ENCODE data around the gene CAPN11.

Gene CAPN11

GRCh38 chr6:44219815-44220784, 61.5 kb downstream of the CAPN11 start:
- TF ChIP-seq Cebpa-rat (IDR thresholded peaks at IDR 0.05) = no peak
- peaks cover 8% of the 10 kb centered on the region for H4K20me1 ChIP-seq
- H3K9ac ChIP-seq = no peak overlapping the region
- H3K27me3 ChIP-seq = no peaks in the 10 kb centered on the region
- H3K4me1 ChIP-seq = peaks cover 72% of the 10 kb centered on the region
- H3K4me3 ChIP-seq = no peak overlapping the region
- peak overlapping the region; percentile 89 for H3K4me2 ChIP-seq
- no peaks in the 10 kb centered on the region for H3K9me3 ChIP-seq
- H3K36me3 ChIP-seq = no peaks in the 10 kb centered on the region
- H3K27ac ChIP-seq = no peak overlapping the region

- Histone ChIP-seq H3K9ac (no peak overlapping the region), H4K20me1 (peaks cover 16% of the 10 kb centered on the region), H3K27me3 (no peaks in the 10 kb centered on the region), H3K27ac (no peak overlapping the region), H3K4me3 (no peak overlapping the region), H3K4me2 (0 out of 2 replicates have a peak overlapping the region, but pooled peaks have one; percentile 54), H3K36me3 (no peaks in the 10 kb centered on the region), H3K9me3 (no peaks in the 10 kb centered on the region), H3K4me1 (peaks cover 79% of the 10 kb centered on the region)
- TF ChIP-seq Cebpa-rat (IDR thresholded peaks at IDR 0.05) = no peak
These were observed 62.3 kb downstream of the CAPN11 start for GRCh38 chr6:44220913-44221290.

GRCh38 chr6:44221291-44221960, 62.8 kb downstream of the CAPN11 start:
- Histone ChIP-seq H3K27ac (no peak overlapping the region), H3K9me3 (no peaks in the 10 kb centered on the region), H4K20me1 (peaks cover 21% of the 10 kb centered on the region), H3K4me3 (no peak overlapping the region), H3K4me1 (peaks cover 79% of the 10 kb centered on the region), H3K36me3 (no peaks in the 10 kb centered on the region), H3K27me3 (no peaks in the 10 kb centered on the region), H3K9ac (no peak overlapping the region), H3K4me2 (peak overlapping the region; percentile 54)
- no peak for TF ChIP-seq Cebpa-rat (IDR thresholded peaks at IDR 0.05)

GRCh38 chr6:44221961-44222335, 63.3 kb downstream of the CAPN11 start:
- H3K9ac ChIP-seq = no peak overlapping the region
- no peaks in the 10 kb centered on the region for H3K36me3 ChIP-seq
- no peak overlapping the region for H3K4me3 ChIP-seq
- peaks cover 79% of the 10 kb centered on the region for H3K4me1 ChIP-seq
- no peaks in the 10 kb centered on the region for H3K9me3 ChIP-seq
- H4K20me1 ChIP-seq = peaks cover 27% of the 10 kb centered on the region
- no peak for TF ChIP-seq Cebpa-rat (IDR thresholded peaks at IDR 0.05)
- no peaks in the 10 kb centered on the region for H3K27me3 ChIP-seq
- H3K27ac ChIP-seq = no peak overlapping the region
- peak overlapping the region; percentile 54 for H3K4me2 ChIP-seq

- peak overlapping the region; percentile 96 for H3K4me2 ChIP-seq
These were observed 64.1 kb downstream of the CAPN11 start for GRCh38 chr6:44222486-44223318.

GRCh38 chr6:44223319-44224028, 64.9 kb downstream of the CAPN11 start, which contains the start of gene SLC29A1:
Gene SLC29A1 (plus strand): TSS chr6:44223595. CDS start chr6:44227314, 3,719 bp downstream.
- Histone ChIP-seq H3K4me1 (peaks cover 75% of the 10 kb centered on the region), H4K20me1 (peaks cover 42% of the 10 kb centered on the region), H3K36me3 (peaks cover 13% of the 10 kb centered on the region), H3K27ac (peak within 1 kb of the TSS; percentile 33), H3K27me3 (no peaks in the 10 kb centered on the region), H3K4me3 (peak within 1 kb of the TSS; percentile 73), H3K9me3 (no peaks in the 10 kb centered on the region), H3K4me2 (peak within 1 kb of the TSS; percentile 96), H3K9ac (peak within 1 kb of the TSS; percentile 78)
- no peak for TF ChIP-seq Cebpa-rat (IDR thresholded peaks at IDR 0.05)

More at GRCh38 chr6:44222486-44223318, 64.1 kb downstream of the CAPN11 start:
- Histone ChIP-seq H3K9me3 (no peaks in the 10 kb centered on the region), H3K27me3 (no peaks in the 10 kb centered on the region), H3K27ac (no peak overlapping the region), H3K36me3 (0 out of 2 replicates have a peak, but pooled peaks cover 6% of the 10 kb centered on the region), H3K4me1 (peaks cover 81% of the 10 kb centered on the region), H3K9ac (peak overlapping the region; percentile 51; the same call in 1 of the 2 replicates), H3K4me3 (peak overlapping the region; percentile 73), H4K20me1 (peaks cover 34% of the 10 kb centered on the region)
- no peak for TF ChIP-seq Cebpa-rat (IDR thresholded peaks at IDR 0.05)

GRCh38 chr6:44224029-44224964, 65.7 kb downstream of the CAPN11 start:
- H4K20me1 ChIP-seq = peaks cover 45% of the 10 kb centered on the region
- H3K36me3 ChIP-seq = peaks cover 21% of the 10 kb centered on the region
- H3K27ac ChIP-seq = peak overlapping the region; percentile 33
- H3K27me3 ChIP-seq = no peaks in the 10 kb centered on the region
- peaks cover 67% of the 10 kb centered on the region for H3K4me1 ChIP-seq
- no peaks in the 10 kb centered on the region for H3K9me3 ChIP-seq
- H3K4me3 ChIP-seq = peak overlapping the region; percentile 73
- H3K9ac ChIP-seq = peak overlapping the region; percentile 78
- TF ChIP-seq Cebpa-rat (IDR thresholded peaks at IDR 0.05) = no peak
- H3K4me2 ChIP-seq = peak overlapping the region; percentile 81

- peaks cover 62% of the 10 kb centered on the region for H3K4me1 ChIP-seq
- no peaks in the 10 kb centered on the region for H3K9me3 ChIP-seq
- H3K4me2 ChIP-seq = peak overlapping the region; percentile 81
- peak overlapping the region; percentile 33; the same call in 1 of the 2 replicates for H3K27ac ChIP-seq
- H4K20me1 ChIP-seq = peaks cover 45% of the 10 kb centered on the region
- TF ChIP-seq Cebpa-rat (IDR thresholded peaks at IDR 0.05) = no peak
- no peaks in the 10 kb centered on the region for H3K27me3 ChIP-seq
- peak overlapping the region; percentile 73 for H3K4me3 ChIP-seq
- H3K9ac ChIP-seq = peak overlapping the region; percentile 78; the same call in 1 of the 2 replicates
- peaks cover 28% of the 10 kb centered on the region for H3K36me3 ChIP-seq
These were observed 66.3 kb downstream of the CAPN11 start for GRCh38 chr6:44224965-44225305.

Measured in BLaER1 (cell line).